NCI-H2029 (cell line): ENCODE measurements around the gene IGFBP4.

ENCODE experiments used
- DNase-seq: peaks from one replicate; lab custom pipeline; 2025; lab: John Stamatoyannopoulos, UW

Gene IGFBP4

GRCh38 chr17:40490289-40490853, 47.1 kb downstream of the IGFBP4 start:
- DNase-seq, result no peak

DNA sequence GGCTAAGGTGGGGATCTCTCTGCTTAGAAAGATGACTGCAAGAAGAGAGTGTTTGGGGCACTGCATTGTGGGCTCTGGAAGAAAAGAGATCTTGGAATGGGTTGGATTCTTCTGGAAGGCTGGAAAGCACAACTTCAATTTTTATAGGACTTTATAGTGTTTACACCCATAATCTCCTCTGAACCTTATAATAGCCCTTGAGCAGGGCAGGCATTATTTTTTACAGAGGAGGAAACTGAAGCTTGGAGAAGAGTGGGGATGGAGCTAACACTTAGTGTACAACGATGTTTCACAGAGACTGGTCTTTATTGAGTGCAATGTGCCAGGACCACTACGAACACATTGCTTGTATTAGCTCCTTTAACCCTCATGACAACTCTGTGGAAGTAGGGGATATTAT, 47.7 kb downstream of the IGFBP4 start:
- no peak for DNase-seq

GRCh38 chr17:40491486-40491885, 48.2 kb downstream of the IGFBP4 start:
- DNase-seq, result no peak

GRCh38 chr17:40493697-40494096, 50.4 kb downstream of the IGFBP4 start:
- DNase-seq, result no peak

GRCh38 chr17:40495140-40495539, 51.9 kb downstream of the IGFBP4 start:
- no peak for DNase-seq

DNA sequence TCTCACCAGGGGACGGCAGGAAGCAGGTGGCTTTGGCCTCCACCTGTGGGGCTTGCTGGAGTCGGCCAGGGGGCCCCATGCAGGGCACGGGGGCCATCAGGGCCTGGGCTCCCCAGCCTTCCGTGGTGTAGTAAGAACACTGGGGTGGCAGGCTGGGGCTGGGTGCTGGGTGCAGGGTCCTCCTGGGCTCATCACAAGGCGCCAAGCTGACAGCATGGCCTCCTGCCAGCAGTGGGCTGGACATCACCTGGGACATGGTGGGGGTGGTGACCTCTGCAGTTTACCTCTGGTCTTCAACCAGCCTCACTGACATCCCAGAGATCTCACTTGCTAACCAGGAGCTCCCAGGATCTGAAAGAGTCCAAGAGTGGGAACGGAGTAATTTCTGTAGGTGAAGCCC, 52.9 kb downstream of the IGFBP4 start:
- DNase-seq, result no peak

DNA sequence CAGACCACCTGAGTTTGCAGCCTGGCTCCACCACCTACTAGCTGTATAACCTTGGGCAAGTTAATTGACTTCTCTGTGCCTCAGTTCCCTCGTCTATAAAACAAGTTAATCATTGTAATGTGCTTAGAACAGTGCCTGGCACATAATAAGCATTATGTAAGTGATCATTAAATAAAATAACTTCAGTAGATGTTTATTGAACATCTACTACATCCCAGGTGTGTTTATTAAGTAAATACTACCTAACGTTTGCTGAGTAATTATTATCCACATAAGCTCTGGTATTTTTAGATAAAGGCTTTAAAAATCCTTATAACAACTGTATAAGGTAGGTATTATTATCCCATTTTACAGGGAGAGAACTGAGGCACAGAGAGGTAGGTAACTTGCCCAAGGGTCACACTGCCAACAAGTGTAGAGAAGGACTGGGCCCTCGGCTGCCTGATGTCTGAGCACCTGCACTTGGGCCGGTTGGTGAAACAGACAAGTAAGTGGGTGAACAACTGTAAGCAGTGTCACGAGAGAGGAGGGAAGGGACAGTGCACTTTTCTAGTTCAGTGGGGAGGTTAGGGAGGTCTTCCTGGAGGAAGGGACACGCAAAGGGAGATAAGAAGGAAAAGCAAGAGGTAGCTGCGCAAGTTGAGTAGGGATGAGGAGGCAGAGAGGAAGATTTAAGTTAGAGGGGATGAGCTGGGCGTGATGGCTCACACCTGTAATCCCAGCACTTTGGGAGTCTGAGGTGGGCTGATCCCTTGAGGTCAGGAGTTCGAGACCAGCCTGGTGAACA, 53.6 kb downstream of the IGFBP4 start:
- no peak for DNase-seq

DNA sequence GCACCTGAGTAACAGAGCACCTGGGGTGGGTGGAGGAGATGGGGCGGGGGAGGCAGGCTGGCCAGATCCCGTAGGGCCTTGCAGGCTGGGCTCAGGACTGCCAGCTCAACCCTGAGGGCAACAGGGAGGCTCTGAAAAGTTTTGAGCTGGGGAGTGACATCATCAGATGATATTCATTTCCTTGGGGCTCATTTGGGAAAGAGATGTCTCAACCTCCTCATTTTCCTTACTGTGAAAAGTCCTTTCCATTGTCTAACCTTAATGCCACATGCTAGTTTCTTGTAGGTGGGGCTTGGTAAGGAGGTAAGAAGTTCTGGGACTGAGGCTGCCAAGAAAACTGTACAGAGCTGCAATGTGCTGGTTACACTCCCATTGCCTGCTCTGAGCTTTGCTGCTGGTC, 54.4 kb downstream of the IGFBP4 start:
- DNase-seq, result no peak

DNA sequence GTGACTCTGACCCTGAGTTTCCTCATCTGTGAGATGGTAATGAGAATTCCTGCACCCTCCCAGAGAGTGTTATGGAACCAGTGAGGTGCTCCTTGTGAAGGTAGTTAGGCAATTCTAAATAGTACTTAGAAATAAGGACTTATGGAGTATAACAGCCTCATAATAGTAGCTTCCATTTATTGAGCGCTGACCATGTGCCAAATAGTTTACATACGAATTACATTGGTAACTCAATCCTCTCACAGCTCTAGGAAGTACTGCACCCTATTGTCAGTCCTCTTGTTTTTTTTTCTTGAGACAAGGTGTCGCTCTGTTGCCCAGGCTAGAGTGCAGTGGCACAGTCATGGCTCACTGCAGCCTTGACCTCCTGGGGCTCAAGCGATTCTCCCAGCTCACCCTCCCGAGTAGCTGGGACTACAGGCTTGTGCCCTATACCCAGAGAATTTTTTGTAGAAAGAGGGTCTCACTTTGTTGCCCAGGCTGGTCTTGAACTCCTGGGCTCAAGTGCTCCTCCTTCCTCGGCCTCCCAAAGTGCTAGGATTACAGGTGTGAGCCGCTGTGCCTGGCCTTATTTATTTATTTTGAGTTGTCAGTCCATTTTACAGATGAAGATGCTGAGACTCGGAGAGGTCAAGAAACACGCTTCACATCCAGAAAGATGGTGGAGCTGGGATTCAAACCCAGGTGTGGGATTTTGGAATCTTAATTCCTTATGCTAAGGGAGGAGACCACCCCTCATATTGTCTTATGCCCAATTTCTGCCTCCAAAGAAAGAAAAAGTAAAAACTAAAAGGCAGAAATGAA, 55.2 kb downstream of the IGFBP4 start:
- DNase-seq, result peak; percentile 83

DNA sequence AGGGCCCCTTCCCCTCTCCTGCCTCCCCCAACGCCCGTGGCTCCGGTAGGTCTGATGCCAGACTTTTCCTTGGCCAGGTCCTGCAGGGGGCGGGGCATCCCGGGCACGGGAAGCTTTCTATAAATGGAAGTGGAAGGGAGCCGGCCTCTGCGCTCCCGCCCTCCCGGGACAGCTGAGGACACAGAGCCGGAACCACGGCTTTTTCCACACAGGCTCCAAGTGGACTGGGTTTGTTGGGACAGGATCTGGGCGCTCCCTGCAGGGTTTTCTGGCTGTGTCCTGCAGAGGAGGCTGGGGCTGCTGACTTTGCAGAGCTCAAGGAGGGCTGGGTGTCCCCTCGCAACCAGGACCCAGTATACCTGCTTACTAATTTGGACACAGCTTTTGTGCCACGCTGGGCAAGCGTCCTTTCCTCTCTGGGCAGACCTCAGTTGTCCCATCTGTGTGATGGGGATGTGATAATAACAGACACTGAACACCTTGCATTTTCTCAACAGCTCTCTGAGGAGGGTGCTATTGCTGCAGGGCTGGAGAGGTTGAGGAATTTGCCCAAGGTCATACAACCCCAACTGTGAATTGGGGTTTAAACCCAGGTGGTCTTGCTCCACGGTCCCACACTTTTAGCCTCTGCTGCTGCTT, 56.4 kb downstream of the IGFBP4 start:
- DNase-seq, result peak; percentile 93

- DNase-seq, result no peak
Observed at GRCh38 chr17:40500190-40500589, 56.9 kb downstream of the IGFBP4 start.

DNA sequence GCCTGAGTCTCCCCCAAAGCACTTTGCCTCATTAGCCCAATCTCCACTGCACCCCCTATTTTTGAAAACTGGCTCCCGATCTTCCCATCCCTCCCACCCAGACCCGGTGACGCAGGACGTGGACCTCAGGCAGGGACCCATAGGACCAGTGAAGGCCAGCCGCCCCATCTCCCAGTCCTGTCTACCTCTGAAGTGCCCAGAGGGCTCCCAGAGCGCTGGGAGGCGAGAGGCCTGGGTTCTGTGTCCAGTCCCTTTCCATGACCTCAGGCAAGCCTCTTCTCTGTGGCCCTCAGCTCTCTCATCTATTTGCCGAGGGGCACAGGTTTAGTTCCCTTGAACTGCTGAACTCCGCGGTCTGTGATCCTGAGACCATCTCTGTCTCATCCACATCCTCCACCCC, 57.5 kb downstream of the IGFBP4 start:
- no peak for DNase-seq

GRCh38 chr17:40501499-40501911, 58.3 kb downstream of the IGFBP4 start, which contains the start of gene TNS4:
Gene TNS4, minus strand, starts transcription at chr17:40501623. Its CDS starts 5,198 bp downstream, at chr17:40496425.
- DNase-seq, result peak; percentile 14

DNA sequence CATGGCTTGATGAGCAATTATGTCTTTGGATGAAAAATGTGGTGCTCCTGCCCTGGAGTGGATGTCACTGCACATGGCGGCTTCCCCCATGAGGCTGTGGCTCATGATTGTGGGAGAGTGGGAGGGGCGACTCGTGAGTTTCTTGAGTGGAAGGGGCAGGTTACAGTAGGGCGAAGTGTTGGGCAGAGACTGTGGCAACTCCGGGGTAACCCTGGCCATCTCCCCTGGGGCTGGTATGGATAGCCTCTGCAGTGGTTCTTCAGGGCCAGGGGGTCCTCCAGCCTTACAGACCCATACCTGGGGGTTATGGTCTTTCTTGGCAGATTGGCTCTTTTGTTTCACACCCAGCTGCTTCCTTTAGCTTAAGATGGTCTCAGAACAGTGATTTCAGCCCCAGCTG, 59.5 kb downstream of the IGFBP4 start:
- no peak for DNase-seq

GRCh38 chr17:40503154-40503553, 59.9 kb downstream of the IGFBP4 start:
- no peak for DNase-seq

- DNase-seq, result no peak
Observed at GRCh38 chr17:40506786-40507185, 63.5 kb downstream of the IGFBP4 start.
